HCEC 1CT (cell line): ENCODE results near the gene USHBP1.
"Not testable (repeated sequence)": the region's sequence is repeated elsewhere in the genome, so short reads cannot be mapped to it uniquely, and the experiment has no call there.

Experiments used
- DNase-seq: peaks from one replicate; pipeline ENCODE4 v3.0.0-alpha.2; 2017

The USHBP1 gene

DNA sequence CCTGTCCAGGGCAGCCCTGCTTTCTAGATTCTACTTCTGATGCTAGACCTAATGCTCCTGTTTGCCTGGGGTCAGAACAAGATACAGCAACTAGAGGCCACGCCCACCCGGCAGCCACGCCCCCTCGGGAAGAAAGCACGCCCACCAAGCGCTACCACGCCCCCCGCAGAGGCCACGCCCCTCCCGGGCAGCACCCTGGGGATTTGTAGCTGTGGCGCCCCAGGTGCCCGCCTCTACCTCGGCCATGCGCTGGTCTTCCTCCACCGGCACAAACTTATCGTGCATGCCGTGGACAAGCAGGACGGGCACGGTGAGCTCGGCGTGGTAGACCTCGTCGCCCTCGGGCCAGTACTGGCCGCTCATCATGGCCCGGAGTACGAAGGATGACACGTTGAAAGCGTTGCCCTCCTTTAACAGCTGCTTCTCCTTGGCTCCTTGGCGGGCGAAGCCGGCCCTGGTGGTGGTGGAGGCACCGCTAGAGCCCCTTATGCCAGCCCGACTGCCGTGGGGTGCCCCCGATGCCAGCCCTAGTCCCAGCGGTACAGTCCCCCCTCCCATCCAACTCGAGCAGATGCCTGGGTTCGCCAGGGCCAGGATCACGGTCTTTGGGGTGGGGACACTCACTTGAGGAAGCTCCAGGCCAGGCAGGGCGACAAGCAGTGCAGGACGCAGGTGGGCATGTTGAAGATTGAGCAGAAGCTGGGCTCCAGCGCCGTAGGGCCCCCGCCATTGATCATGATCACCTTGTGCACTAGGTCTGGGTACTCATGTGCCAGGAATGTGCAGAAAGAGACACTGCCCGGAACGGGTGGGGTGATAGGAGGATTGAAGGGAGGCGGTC is 29.7 kb upstream of the USHBP1 start:
- no peak for DNase-seq

DNA sequence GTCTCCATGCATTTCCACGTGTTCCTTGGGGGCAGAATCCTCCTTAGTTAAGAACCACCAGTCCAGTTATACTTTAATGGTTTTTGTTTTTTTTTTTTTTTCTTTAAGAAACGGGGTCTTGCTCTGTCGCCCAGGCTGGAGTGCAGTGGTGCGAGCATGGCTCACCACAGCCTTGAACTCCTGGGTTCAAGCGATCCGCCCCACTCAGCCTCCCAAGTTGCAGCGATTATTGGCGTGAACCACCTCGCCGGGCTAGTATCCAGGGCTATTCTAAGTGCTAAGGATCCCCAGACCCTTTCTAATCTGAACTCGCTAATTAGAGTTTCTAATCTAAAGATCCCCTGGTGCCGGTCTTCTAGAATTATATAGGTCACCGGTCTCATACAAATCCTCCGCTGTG is 29.1 kb upstream of the USHBP1 start:
- no peak for DNase-seq

DNA sequence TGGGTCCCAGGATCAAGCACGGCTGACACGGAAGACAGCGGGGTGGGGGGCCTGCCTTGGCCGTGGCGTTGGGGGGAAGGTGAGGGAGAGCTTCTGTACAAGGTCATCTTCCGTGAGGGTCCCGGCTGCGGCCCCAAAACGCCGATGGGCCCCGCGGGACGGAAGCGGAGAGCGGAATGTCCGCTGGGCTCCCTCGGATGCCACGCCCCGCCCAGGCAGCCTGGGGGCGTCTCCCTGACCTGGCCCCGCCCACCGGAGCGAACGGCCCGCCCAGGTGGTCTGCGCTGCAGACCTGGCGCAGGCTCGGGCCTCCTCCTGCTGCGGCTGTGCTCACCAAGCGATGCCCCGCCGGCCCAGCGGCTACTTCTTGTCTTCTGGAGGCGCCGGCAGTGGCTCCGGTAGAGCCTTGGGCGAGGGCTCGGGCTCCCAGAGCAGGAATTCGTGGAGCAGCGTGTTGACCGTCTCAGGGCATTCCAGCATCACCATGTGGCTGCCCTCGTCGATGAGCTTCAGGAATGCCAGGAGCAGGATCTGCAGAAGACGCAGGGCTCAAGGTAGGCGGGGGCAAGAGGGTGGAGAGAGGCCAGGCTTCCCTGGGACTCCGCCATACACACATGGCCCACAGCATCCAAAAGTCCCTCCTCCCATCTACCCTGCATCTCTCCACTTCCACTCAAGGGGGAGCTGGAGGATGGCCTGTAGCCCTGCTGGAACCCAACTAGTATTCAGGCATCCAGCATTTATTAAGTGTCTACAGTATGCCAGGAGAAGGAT is 27.9 kb upstream of the USHBP1 start:
- DNase-seq, result peak; percentile 85

DNA sequence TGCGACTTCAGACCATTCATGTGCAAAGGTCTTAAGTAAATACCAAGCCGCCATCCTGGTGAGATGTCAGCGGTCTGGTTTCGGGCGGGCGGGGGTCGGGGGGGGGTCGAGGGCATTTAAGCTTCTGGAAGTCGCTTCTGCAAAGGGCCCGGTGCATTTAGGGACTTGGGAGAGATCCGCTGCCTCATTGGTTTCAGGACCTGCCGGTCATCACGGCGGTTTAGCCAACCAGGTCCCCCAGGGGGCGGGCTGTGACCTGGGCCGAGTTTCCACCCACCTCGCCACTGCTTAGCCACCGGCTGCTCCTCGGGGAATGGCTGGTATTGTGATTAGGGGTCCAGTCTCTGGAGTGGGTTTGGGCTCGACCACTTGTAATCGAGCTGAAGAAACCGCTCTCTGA is 24.9 kb upstream of the USHBP1 start:
- peak; percentile 41 for DNase-seq

DNA sequence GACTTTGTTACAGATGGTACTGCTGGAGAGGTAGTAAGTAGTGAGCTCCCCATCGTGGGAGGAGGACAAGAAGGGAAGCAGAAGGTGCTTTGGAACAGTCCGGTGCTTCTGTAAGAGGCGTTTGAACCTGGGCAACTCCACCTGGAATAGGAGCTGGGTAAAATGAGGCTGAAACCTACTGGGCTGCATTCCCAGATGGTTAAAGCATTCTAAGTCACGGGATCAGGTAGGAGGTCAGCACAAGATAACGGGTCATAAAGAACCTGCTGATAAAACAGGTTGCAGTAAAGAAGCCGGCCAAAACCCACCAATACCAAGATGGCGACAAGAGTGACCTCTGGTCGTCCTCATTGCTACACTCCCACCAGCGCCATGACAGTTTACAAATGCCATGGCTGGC is 22.2 kb upstream of the USHBP1 start:
- no peak for DNase-seq

DNA sequence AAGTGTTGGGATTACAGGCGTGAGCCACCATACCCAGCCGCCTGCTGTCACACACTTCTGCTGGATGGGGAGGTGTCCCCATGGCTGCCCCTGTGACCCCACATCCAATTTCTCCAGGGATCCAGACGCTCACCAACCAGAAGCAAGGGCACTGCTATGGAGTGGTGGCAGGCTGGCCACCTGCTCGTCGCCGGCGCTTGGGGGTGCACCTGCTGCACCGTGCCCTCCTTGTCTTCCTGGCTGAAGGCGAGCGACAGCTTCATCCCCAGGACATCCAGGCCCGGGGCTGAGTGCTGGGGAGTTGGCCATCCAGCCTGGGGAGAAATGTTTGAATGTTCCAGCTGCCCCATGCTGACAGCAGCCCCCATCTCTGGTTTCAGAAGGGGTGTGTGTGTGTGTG is 21.7 kb upstream of the USHBP1 start:
- no peak for DNase-seq

DNA sequence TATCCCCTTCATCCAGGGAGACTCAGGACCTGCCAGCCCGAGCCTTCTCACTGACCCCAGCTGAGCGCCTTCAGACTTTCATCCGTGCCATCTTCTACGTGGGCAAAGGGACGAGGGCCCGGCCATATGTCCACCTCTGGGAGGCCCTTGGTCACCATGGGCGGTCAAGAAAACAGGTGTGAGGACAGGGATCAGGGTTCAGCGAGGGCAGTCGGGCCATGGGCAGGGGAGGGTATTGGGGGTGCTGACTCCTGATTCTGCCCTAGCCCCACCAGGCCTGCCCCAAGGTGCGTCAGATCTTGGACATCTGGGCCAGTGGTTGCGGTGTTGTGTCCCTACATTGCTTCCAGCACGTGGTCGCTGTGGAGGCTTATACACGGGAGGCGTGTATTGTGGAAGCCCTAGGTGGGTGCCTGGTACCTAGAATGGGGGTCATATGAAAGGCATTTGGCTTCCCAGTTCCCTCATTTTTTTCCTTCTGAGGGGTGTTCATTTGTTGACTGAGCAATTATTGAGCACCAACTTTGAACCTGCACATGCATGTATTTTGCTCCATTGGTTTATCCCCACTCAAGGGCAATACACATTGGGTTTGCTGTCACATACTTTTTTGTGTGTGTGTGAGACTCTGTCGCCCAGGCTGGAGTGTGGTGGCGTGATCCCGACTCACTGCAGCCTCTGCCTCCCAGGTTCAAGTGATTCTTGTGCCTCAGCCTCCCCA is 21.0 kb upstream of the USHBP1 start:
- no peak for DNase-seq

DNA sequence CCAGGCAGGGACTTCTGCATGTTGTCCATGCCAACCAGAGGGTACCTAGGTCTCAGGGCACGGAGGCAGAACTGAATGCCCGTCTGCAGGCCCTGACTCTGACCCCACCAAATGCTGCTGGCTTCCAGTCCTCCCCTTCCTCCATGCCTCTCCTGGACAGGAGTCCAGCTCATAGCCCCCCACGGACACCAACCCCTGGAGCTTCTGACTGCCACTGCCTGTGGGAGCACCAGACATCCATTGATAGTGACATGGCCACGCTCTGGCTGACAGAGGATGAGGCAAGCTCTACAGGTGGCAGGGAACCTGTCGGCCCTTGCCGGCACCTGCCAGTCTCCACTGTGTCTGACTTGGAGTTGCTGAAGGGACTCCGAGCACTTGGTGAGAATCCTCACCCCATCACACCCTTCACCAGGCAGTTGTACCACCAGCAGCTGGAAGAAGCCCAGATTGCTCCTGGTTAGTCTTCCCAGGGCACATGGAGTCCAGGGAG is 19.0 kb upstream of the USHBP1 start:
- DNase-seq, result no peak

DNA sequence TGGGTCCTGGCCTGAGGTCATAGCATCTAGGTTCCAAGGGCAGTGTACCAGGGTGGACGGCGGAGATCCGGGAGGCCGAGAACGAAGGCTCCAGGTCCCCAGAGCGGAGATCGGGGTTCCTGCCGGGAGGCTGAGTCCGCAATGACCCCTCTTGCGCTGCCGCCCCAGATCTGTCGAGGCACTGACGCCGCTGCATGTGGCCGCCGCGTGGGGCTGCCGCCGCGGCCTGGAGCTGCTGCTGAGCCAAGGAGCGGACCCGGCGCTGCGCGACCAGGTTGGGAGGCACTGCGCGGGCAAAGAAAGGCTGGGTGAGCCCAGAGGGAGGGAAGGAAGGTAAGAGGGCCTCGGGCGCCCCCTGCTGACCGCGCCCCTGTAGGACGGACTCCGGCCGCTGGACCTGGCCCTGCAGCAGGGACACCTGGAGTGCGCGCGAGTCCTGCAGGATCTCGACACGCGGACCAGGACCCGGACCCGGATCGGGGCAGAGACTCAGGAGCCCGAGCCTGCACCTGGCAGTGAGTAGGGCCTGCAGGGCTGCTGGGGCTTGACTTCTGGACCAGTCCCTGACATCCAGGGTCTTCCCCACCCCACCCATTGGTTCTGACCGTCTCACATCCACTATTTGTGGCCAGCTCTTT is 18.1 kb upstream of the USHBP1 start:
- DNase-seq, result peak; percentile 74

DNA sequence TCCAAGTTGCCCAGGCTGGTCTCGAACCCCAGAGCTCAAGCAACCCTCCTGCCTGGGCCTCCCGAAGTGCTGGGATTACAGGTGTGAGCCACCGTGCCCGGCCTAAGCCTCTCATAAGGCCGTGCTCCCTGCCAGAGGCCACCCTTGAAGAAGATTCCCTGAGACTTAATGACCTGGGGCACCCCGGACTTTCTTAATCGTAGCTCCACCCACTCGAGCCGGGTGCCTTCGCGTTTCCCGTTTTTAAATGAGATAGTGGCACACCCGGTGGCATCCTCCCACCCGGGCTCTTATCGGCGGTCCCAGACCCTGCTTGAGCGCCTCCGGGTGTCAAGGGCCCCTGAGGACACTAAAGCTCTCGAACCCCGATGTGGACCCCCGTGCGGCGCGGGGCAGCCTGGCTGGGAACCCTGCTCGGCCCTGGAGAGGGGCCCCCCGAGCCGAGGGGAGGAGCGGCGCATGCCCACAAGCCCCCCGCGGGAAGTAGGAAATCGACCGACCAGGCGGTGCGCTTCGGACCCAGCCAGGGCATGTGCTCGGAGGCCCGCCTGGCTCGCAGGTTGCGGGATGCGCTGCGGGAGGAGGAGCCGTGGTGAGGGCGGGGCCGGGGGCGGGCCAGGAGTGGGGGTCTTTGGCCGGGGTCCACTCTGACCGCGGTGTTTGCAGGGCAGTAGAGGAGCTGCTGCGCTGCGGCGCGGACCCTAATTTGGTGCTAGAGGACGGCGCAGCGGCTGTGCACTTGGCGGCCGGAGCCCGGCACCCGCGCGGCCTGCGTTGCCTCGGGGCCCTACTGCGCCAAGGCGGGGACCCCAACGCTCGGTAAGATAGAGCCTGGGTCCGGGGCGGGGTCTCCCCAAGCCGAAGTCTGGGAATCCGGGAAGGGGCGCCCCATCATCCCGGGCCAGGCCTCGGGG is 17.1 kb upstream of the USHBP1 start, which contains the start of gene ANKLE1:
Gene ANKLE1 (plus strand): TSS at position 511 of the 914 bp plus-strand sequence. CDS start 20 bp downstream, at position 531.
- no peak for DNase-seq

DNA sequence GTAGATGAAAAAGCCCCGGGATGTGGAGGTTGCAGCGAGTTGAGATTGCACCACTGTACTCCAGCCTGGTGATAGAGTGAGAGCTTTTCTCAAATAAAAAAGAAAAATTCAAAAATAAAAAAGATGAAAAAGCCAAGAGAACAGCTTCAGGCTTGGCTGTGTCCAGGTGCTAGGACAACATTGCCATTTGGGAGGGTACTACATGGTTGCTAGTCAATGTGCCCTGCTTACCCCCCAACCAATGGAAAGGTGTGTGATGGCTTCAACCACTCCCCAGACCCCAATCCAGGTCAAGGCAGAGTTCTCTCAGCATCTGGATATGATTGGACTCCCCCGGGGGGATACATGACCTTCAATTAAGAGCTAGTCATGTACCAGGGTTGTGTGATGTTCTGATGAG is 14.9 kb upstream of the USHBP1 start:
- DNase-seq, result no peak

DNA sequence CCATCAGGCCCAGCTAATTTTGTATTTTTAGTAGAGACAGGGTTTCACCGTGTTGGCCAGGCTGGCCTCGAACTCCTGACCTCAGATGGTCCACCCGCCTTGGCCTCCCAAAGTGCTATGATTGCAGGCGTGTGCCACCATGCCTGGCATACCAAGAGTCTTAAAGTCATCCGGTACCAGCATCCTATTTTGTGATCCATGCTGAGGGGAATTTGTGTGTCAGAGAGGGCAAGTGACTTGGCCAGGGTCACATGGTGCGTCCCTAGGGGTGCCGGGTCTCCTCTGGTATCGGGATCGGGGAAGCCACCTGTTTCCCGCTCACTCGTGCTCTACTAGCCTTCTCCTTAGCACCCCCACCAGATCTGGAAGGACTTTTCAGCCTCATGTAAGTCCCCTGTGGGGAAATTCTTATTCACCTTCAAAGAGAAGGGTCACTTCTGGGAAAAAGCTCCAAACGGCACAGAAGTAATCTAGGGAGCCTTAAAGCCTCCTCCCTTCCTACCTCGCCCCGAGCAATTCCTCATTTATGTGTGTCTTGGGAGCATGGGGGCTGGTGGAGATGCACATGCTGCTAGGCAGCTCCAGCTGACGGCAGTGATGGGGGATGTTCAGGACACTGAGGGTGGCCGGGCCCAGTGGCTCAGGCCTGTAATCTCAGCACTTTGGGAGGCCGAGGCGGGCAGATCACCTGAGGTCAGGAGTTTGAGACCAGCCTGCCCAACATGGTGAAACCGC is 11.1 kb upstream of the USHBP1 start:
- DNase-seq, result no peak

DNA sequence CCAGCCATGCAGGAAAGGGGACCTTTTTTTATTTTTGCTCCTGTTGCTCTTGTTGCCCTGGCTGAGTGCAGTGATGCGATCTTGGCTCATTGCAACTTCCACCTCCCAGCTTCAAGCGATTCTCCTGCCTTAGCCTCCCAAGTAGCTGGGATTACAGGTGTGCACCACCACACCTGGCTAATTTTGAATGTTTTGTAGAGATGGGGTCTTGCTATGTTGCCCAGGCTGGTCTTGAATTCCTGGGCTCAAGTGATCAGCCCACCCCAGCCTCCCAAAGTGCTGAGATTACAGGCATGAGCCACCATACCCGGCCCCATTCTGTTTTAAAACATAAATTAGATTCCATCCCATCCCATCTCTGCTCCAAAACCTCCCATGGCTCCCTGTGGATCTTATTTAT is 10.3 kb upstream of the USHBP1 start:
- DNase-seq, result not testable (repeated sequence)

DNA sequence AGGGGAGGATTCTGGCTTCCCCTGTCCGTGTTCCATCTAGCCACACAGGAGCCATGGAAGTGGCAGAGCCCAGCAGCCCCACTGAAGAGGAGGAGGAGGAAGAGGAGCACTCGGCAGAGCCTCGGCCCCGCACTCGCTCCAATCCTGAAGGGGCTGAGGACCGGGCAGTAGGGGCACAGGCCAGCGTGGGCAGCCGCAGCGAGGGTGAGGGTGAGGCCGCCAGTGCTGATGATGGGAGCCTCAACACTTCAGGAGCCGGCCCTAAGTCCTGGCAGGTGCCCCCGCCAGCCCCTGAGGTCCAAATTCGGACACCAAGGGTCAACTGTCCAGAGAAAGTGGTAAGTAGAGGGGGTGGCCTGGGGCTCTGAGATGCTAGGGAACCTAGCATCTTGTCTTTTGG is 4.2 kb upstream of the USHBP1 start:
- DNase-seq, result no peak

DNA sequence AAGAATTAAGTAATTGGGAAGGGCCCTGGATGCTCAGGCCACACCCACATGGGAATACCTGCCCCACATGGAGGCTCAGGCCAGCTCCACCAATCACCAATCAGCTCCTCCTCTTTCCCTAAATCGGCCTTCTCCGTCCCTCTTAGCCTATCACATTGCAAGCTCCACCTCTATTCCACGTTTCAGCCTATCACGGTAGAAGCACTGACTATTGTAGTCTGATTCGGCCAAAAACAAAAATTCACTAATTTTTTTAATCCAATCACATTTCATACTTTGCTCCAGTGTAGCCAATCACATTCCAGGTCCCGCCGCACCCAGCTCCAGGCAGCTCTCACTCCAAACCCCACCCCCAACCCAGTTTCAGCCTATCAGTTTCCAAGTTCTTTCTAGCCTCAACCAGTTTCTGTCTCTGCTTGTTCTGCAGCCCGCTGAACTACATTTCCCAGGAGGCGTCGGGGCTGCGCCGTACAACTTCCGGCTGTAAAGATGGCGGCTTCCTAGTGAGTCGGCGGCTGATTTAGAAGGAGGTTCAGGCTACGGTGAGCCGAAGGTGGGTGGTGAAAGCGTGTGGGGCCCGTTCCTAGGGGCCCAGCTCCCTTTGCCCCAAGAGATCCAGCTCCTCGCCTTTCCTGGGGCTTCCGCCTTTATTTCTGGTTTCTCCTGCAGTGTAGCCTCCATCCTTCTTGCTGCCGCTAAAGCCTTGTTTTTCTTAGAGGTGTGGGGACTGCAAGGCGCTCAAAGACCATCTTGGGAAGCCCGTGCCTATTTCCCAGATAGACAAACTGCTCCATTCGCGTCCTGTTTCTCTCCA is 2.6 kb upstream of the USHBP1 start, which contains the start of gene BABAM1:
Gene BABAM1 (plus strand): TSS at position 469 of the 814 bp plus-strand sequence. CDS start 1,364 bp downstream, outside the sequence.
- peak; percentile 99 for DNase-seq

DNA sequence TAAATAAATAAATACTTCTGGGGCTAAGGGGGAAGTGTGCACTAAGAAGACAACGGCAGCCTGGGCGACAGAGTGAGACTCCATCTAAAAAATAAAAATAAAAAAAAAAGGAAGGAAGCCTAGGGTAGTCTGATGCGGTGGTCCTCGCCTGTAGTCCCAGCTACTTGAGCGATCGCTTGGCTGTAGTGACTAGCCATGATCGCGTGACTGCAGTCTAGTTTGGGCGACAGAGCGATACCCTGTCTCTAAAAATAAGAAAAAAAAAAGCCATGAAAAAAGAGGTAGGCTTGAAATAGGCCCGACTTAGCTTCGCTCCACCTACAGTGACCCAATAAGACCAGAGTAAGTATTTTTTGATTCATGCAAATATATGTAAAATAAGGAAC is 2.0 kb upstream of the USHBP1 start:
- no peak for DNase-seq

DNA sequence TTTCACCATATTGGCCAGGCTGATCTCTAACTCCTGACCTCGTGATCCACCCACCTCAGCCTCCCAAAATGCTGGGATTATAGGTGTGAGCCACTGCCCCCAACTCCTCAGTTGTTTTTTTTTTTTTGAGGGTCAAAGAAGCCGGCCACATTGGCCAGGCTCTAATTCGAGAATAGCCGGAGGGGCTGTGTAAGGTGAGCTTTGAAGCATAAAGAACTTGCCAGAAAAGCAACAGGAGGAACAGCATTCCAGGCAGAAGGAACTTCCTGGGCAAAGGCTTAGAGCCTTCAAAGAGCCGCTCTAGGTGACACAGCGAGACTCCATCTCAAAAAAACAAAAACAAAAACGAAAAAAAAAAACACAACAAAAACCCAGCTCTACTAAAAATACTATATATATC is 1.5 kb upstream of the USHBP1 start:
- DNase-seq, result no peak

DNA sequence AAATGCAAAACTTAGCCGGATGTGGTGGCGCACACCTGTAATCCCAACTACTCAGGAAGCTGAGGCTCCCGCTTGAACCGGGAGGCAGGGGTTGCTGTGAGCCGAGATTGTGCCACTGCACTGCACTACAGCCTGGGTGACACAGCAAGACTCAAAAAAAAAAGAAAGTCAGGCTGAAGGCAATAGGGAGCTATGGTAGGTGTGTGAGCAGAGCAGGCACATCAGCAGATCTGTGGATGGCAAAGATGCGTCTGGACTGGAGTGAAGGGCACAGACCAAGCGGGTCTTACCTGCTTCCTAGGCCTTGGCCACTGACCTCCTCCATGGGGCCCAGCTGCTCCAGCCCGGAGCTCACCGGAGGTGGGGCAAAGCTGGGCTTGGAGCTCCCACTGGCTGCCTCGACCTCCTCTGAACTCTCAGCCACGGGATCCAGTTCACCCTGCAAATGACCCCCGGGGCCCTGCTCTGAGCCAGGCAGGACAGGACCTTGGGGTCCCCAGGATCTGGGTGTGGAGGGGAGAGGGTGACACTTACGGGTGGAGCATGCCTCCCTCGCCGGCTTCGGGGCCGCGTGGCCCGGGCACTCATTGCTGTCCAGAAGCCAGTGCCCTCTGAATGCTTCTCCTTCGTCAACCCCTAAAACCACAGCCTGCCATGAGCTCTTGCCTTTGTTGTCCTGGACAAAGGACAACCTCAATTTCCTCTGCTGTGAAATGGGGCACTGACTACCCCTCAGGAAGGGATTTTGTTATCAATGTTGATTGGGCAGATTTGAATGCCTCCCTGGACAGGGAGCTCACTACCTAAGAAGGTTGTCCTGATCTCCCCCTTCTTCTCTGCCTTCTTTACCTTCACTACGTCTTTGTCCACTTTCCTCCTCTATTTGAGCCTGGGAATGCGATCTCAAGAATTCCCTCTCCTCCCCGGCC is 569 bp downstream of the USHBP1 start:
- DNase-seq, result no peak

DNA sequence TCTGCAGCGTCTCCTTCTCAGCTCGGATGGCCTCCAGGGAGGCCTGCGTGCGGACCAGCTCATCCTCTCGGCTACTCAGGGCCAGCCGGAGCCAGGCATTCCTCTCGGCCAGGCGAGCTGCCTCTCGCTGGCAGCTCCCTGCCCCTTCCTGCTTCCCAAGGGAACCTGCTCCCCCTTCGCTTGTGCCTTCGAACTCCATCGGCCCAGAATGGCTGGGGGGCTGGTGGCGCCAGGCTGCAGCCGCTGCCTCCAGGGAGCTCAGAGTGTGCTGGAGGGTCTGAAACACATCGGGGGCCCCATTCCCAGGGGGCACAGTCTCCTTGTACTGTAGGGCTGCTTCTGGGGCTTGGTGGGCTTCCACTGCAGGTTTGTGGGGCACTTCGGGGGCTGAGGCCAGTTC is 2.0 kb downstream of the USHBP1 start:
- DNase-seq, result no peak
